IPS-18a (cell line): ENCODE results near the gene IL12RB1.
"Not testable (repeated sequence)": the region's sequence is repeated elsewhere in the genome, so short reads cannot be mapped to it uniquely, and the experiment has no call there.

Source experiments
- H3K27ac ChIP-seq: one replicate; pipeline ENCODE4 v1.5.1; 2013; ENCODE audit warnings: low read length
- H3K27me3 ChIP-seq: one replicate; pipeline ENCODE4 v1.6.1; 2013; ENCODE audit warnings: mild to moderate bottlenecking, low read length; ENCODE audit not compliant: control insufficient read depth, insufficient read depth
- H3K36me3 ChIP-seq: one replicate; pipeline ENCODE4 v1.6.1; 2013; ENCODE audit warnings: low read depth, low read length; ENCODE audit not compliant: control insufficient read depth
- H3K4me1 ChIP-seq: one replicate; pipeline ENCODE4 v1.6.1; 2013; ENCODE audit warnings: low read depth, low read length; ENCODE audit not compliant: control insufficient read depth
- H3K4me3 ChIP-seq: one replicate; pipeline ENCODE4 v1.5.1; 2013; ENCODE audit warnings: low read length
- H3K9ac ChIP-seq: one replicate; pipeline ENCODE4 v1.6.1; 2013; ENCODE audit warnings: mild to moderate bottlenecking, low read length, moderate library complexity
- H3K9me3 ChIP-seq: one replicate; pipeline ENCODE4 v1.6.1; 2013; ENCODE audit warnings: low read depth, low read length; ENCODE audit not compliant: control insufficient read depth

The IL12RB1 gene

DNA sequence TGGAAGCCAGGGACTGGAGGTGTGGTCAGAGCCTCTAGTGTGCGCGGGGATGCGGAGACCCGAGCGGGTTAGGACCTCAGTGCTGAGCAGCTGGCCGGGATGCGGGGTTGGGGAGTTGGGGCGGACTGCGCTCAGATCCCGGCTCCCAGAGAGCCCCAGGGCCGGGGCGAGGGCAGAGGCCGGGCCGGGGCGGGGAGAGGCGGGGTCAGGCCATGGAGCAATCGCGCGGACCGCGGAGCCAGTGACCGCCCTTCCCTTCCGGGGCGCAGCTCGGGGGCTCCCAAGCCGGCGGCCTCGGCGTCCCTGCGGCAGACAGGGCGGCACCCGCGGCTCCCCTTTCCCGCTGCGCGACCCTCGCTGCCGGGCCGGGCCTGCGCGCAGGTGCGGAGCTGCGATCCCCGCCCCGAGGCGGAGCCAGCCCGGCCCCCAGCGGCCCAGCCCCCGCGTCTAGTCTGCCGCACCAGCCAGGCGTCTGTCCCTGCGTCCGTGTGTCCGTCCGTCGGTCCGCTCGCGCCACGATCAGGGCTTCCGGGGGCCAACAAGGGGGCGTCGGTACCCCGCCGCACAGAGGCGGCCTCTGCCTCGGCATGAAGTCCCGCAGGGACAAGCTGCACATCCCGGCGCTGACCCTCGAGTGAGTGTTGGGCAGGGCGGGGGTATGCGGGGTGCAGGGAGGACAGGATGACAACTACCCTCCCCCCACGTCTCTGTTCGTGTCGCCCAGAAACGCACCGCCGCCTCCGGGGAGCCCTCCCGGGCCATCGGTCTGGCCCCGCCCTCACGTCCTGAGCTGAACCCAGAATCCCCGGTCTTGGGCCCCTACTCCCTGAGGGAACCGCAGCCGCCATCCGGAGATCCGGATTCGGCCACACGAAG lies 23.2 kb upstream of the IL12RB1 start:
- Histone ChIP-seq H3K4me3 (peak overlapping the region; percentile 78), H3K27ac (no peak overlapping the region), H3K9ac (no peak overlapping the region), H3K36me3 (no peaks in the 10 kb centered on the region), H3K4me1 (peaks cover 3% of the 10 kb centered on the region), H3K9me3 (no peaks in the 10 kb centered on the region), H3K27me3 (peaks cover 24% of the 10 kb centered on the region)

DNA sequence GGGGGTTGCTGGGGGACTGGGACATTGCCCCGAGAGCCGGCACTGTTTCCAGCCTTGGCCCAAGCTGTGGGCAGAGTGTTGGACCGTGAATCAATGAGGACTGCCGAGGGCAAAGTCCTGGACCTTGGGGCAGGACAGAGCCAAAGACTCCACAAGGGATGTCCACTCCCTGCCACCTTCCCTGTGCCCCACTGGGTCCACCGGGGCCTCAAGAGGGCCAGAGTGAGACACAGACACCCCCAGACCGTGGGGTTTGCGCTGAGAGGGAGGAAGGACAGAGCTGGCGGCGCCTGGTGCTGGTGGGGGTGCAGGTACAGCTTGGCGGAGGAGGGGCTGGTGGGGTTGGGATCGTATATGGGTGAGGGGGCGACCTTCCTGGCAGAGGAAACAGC lies 22.6 kb upstream of the IL12RB1 start:
- Histone ChIP-seq H3K4me3 (peak overlapping the region; percentile 78), H3K27ac (no peak overlapping the region), H3K4me1 (peaks cover 3% of the 10 kb centered on the region), H3K36me3 (no peaks in the 10 kb centered on the region), H3K27me3 (peaks cover 24% of the 10 kb centered on the region), H3K9ac (no peak overlapping the region), H3K9me3 (no peaks in the 10 kb centered on the region)

DNA sequence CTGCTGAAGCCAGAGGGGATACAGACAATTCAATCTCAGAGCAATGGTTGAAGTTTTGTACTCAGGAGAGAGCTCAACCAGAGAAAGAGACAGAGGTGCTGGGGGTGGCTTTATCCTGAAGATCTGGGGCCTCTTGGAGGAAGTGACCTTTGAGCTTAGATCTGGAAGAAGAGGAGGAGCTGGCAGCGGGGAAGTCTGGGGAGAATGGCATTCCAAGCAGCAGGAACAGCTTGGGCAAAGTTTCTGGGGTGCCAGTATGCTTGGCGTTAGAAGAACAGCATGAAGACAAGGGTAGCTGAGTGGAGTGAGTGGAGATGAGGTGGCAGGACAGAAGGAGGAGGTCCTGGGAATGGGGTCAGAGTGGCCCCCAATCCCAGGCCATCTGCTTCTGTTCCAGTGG lies 22.2 kb upstream of the IL12RB1 start:
- H3K27me3 ChIP-seq = peaks cover 24% of the 10 kb centered on the region
- H3K27ac ChIP-seq = no peak overlapping the region
- H3K4me1 ChIP-seq = peaks cover 3% of the 10 kb centered on the region
- H3K9me3 ChIP-seq = no peaks in the 10 kb centered on the region
- peak overlapping the region; percentile 78 for H3K4me3 ChIP-seq
- H3K9ac ChIP-seq = no peak overlapping the region
- no peaks in the 10 kb centered on the region for H3K36me3 ChIP-seq

DNA sequence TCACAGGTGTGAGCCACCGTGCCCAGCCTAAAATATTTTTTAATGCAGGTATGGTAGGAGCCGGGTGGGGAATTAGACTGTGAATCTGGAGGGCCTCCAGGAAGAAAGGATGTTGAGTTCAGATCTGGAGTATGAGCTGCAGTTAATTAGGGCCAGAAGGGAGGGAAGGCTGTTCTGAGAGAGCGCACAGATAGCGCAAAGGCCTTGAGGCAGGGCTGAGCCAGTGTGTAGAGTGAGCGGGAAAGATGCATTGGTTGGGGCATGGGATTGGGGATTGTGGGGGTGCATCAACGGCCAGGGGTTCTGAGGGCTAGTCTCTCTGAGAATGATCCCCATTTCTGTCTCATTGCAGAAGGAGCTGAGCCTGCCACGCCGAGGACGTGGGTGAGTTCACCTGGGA lies 20.5 kb upstream of the IL12RB1 start:
- Histone ChIP-seq H3K4me1 (peaks cover 3% of the 10 kb centered on the region), H3K4me3 (no peak overlapping the region), H3K27ac (no peak overlapping the region), H3K27me3 (peaks cover 24% of the 10 kb centered on the region), H3K36me3 (no peaks in the 10 kb centered on the region), H3K9me3 (no peaks in the 10 kb centered on the region), H3K9ac (no peak overlapping the region)

DNA sequence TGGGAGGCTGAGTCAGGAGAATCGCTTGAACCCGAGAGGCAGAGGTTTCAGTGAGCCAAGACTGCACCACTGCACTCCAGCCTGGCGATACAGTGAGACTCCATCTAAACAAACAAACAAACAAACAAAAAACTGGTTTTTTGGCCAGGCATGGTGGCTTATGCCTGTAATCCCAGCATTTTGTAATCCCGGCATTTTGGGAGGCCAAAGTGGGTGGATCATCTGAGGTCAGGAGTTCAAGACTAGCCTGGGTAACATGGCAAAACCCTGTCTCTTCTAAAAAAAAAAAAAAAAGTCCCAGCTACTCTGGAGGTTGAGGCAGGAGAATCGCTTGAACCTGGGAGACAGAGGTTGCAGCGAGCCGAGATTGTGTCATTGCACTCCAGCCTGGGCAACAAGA lies 18.5 kb upstream of the IL12RB1 start:
- not testable (repeated sequence) for H3K36me3 ChIP-seq, H3K4me3 ChIP-seq, H3K27ac ChIP-seq, H3K9me3 ChIP-seq, H3K4me1 ChIP-seq, H3K9ac ChIP-seq
- H3K27me3 ChIP-seq = peaks cover 17% of the 10 kb centered on the region

DNA sequence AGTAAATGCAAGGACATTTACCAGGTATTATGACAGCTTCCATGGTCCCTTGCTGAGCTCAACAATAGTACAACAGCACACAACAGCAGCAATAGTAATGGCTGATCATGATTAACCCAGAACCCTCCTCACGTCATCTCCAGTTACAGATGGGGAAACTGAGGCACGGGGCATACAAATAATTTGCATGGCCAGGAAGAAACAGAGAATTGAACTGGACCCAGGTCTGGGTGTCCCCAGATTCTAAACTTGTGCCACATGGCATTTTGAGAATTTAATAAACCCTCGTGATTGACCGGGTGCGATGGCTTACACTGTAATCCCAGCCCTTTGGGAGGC lies 18.0 kb upstream of the IL12RB1 start:
- Histone ChIP-seq H3K4me1 (peaks cover 8% of the 10 kb centered on the region), H3K36me3 (no peaks in the 10 kb centered on the region), H3K4me3 (peak overlapping the region; percentile 43), H3K27ac (no peak overlapping the region), H3K9me3 (no peaks in the 10 kb centered on the region), H3K27me3 (peaks cover 17% of the 10 kb centered on the region), H3K9ac (no peak overlapping the region)

DNA sequence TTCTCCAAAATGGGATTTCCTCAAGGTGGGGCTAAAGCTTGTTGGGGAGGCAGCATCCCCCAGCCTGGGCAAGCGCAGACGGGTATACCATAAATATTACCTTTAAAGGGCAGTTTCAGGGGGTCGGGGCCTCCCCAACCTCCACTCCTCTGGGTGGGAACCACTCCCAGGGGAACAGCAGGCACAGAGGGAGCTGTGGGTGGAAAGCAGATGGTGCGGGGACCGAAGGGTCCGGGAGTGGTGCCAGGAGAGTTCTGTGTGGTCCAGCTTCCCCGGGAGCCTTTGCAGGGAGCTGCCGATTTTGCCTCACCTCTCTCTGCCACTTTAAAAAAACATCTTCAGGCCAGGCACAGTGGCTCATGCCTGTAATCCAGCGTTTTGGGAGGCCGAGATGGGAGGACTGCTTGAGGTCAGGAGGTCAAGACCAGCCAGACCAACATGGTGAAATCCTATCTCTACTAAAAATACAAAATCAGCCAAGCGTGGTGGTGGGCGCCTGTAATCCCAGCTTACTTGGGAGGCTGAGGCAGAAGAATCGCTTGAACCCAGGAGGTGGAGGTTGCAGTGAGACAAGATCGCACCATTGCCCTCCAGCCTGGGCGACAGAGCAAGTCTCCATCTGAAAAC lies 16.3 kb upstream of the IL12RB1 start:
- no peak overlapping the region for H3K4me3 ChIP-seq
- H3K9ac ChIP-seq = no peak overlapping the region
- H3K27me3 ChIP-seq = peaks cover 18% of the 10 kb centered on the region
- no peaks in the 10 kb centered on the region for H3K36me3 ChIP-seq
- H3K9me3 ChIP-seq = no peaks in the 10 kb centered on the region
- H3K4me1 ChIP-seq = peaks cover 5% of the 10 kb centered on the region
- H3K27ac ChIP-seq = no peak overlapping the region

DNA sequence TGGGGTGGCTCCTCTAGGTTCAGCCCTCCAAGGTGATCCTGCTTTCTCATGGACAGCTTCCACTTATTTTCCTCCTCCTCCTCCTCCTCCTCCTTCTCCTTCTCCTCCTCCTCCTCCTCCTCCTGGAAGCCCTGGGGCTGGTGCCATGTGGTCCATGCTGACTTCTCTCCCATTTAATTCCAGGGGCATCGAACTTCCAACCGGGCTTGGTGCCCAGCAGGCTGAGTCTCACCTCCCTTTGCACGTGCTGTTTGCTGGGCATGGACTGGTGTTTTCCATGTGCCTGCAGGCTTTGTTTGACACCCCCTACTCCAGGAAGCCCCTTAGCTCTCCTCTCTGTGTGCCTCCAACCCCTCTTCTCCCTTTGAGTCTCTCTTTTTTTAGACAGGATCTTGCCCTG lies 14.5 kb upstream of the IL12RB1 start:
- Histone ChIP-seq H3K36me3 (no peaks in the 10 kb centered on the region), H3K27ac (no peak overlapping the region), H3K4me1 (peaks cover 5% of the 10 kb centered on the region), H3K27me3 (peaks cover 19% of the 10 kb centered on the region), H3K9me3 (no peaks in the 10 kb centered on the region), H3K4me3 (no peak overlapping the region), H3K9ac (no peak overlapping the region)

DNA sequence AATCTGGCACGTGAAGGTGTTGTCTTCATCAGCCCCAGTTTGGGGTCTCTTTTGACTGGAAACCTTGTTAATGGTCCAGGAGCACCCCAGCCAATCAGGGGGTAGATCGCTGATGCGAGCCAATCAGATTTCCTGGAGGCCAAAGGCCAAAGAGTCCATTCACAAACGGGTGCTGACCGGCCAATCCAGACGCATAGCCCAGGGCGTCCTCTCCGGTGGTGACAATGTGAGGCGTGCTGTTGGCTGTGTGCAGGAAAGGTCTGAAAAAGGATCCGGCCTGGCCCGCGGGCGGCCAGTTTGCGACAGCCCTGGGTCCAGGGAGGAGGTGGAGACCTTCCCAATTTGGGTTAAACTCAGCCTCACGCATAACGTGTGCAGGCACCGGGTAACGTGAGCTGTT lies 14.0 kb upstream of the IL12RB1 start:
- H3K27ac ChIP-seq = no peak overlapping the region
- peaks cover 19% of the 10 kb centered on the region for H3K27me3 ChIP-seq
- no peaks in the 10 kb centered on the region for H3K9me3 ChIP-seq
- no peaks in the 10 kb centered on the region for H3K36me3 ChIP-seq
- peaks cover 5% of the 10 kb centered on the region for H3K4me1 ChIP-seq
- H3K9ac ChIP-seq = no peak overlapping the region
- no peak overlapping the region for H3K4me3 ChIP-seq

DNA sequence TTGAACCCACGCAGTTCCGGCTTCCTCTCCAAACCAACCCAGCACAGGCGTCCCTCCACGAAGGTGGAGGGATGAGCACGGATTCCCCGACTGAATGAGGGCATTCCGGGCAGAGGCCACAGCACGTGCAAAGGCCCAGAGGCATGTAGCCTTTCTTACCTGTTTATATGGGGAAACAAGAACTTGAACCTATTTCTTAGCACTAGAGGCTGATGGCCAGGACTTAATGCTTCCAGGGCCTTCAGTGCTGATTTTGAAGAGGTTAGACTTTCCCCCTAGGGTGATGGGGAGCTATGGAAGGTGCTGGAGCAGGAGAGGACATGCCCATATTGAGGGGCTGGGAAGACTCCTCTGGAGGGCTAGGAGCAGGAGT lies 12.9 kb upstream of the IL12RB1 start:
- Histone ChIP-seq H3K36me3 (no peaks in the 10 kb centered on the region), H3K9ac (no peak overlapping the region), H3K27ac (no peak overlapping the region), H3K9me3 (no peaks in the 10 kb centered on the region), H3K27me3 (peaks cover 19% of the 10 kb centered on the region), H3K4me3 (no peak overlapping the region), H3K4me1 (peaks cover 5% of the 10 kb centered on the region)

DNA sequence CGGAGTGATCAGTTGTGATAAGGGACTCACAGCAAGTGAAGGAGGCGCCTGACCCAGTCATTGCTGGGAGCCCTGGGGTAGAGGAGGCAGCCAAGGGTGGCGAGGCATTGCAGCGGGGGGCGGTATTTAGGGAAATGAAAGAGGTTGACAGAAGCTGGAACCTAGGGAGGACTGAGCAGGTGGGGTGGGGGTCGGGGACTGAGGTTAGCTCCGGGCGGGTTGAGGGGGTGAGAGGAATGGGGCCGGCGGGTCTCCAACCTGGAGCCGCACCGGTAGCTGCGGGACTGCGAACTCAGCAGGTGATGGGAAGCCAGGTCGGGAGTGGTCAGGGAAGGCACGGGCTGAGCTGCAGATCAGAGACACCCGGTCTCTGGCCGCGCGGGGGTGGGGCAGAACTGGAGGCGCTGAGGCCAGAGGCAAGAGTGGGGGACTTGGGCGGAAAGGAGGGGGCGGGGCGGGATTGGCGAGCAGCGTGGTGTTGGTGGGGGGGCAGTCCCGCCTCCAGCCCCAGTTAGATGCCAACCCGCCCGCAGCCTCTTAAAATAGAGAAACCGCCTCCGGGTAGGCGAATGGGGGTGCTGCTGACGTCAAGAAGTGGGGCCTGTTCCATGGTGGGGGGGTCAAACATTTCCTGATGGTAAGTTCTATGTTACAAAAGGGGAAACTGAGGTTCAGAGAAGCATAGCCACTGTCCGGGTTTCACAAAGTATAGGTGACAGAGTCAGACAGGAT lies 12.3 kb upstream of the IL12RB1 start:
- no peaks in the 10 kb centered on the region for H3K36me3 ChIP-seq
- H3K9ac ChIP-seq = no peak overlapping the region
- peak overlapping the region; percentile 5 for H3K4me3 ChIP-seq
- H3K27me3 ChIP-seq = peaks cover 19% of the 10 kb centered on the region
- H3K4me1 ChIP-seq = peaks cover 5% of the 10 kb centered on the region
- no peaks in the 10 kb centered on the region for H3K9me3 ChIP-seq
- no peak overlapping the region for H3K27ac ChIP-seq
